Bronchial epithelial cell (primary cell): ENCODE measurements around the gene CYB561A3. TPM values are rescaled to one million over a fixed set of nuclear protein-coding genes. Genes with fewer than 3 reads are reported as not detected.
A peak's percentile ranks its signal among the peaks of the same experiment; 100 is the strongest.

Experiments used
- DNase-seq: peaks from one replicate; pipeline ENCODE4 v3.0.0-alpha.2; 2010; ENCODE audit warnings: low read depth
- FAIRE-seq: peaks from 2 replicates; lab custom pipeline; 2011; peaks lifted over from hg19 to GRCh38; lab: Jason Lieb, UNC
- H3K27me3 ChIP-seq: 2 replicates; pipeline ENCODE4 v1.5.1; 2011; ENCODE audit warnings: low read length; ENCODE audit not compliant: control insufficient read depth, insufficient read depth
- H3K36me3 ChIP-seq: 2 replicates; pipeline ENCODE4 v1.5.1; 2011; ENCODE audit warnings: low read length; ENCODE audit not compliant: control insufficient read depth, insufficient read depth
- H3K4me3 ChIP-seq: 2 replicates; pipeline ENCODE4 v1.5.1; 2011; ENCODE audit warnings: mild to moderate bottlenecking, low read depth, low read length, control low read depth
- total RNA-seq: library from RNA; depleted of rRNA; stranded (reverse); fragments of >200 nt; gene quantifications from 2 replicates; pipeline ENCODE4 v1.2.1, GENCODE V29; 2014
- TF ChIP-seq, protein P1 (sequence below): IDR thresholded peaks from 2 replicates; pipeline ENCODE4 v1.5.1; 2011; ENCODE audit warnings: mild to moderate bottlenecking, moderate library complexity, low read length, control low read depth, inconsistent platforms; ENCODE audit not compliant: insufficient read depth, severe bottlenecking

Gene CYB561A3
- total RNA-seq, 1 donor from 2014 or later: 30.8 TPM

DNA sequence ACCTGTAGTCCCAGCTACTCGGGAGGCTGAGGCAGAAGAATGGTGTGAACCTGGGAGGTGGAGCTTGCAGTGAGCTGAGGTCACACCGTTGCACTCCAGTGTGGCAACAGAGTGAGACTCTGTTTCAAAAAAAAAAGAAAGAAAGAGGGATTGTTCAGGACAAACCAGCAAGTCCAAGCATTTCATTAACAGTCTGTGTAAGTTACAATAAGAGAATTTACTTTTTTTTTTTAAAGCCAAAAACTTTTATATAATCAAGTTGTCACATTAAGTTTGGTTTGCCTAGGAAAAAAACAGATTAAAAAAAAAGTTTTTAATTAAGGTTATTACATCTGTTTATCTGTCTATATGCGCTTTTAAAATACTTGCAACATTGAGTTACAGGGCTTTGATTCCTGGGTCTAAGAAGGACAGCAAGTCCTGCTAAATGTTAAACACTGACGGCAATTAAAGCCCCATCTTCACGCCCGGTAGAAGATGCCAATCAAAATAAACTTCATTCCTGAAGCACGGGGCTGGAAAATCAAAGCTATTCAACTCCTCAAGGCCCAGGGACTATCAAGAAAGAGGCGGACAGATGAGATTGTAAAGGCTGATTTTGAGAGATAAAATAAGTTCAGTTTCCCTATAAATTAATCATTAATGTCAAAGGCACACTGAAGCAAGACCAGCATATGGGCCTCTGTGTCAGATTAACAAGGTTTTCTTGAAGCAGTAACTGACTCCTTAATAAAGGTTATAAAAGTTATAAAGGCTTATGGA lies 11.2 kb upstream of the CYB561A3 start:
- TF ChIP-seq, protein P1, sequence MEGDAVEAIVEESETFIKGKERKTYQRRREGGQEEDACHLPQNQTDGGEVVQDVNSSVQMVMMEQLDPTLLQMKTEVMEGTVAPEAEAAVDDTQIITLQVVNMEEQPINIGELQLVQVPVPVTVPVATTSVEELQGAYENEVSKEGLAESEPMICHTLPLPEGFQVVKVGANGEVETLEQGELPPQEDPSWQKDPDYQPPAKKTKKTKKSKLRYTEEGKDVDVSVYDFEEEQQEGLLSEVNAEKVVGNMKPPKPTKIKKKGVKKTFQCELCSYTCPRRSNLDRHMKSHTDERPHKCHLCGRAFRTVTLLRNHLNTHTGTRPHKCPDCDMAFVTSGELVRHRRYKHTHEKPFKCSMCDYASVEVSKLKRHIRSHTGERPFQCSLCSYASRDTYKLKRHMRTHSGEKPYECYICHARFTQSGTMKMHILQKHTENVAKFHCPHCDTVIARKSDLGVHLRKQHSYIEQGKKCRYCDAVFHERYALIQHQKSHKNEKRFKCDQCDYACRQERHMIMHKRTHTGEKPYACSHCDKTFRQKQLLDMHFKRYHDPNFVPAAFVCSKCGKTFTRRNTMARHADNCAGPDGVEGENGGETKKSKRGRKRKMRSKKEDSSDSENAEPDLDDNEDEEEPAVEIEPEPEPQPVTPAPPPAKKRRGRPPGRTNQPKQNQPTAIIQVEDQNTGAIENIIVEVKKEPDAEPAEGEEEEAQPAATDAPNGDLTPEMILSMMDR: no peak
- FAIRE-seq: no peak
- Histone ChIP-seq H3K36me3 (peaks cover 9% of the 10 kb centered on the region), H3K27me3 (no peaks in the 10 kb centered on the region), H3K4me3 (no peak overlapping the region)
- DNase-seq: no peak

- Histone ChIP-seq H3K27me3 (no peaks in the 10 kb centered on the region), H3K4me3 (no peak overlapping the region), H3K36me3 (peaks cover 14% of the 10 kb centered on the region)
- FAIRE-seq: no peak
- DNase-seq: no peak
- TF ChIP-seq, protein P1: no peak
Measured at GRCh38 chr11:61370349-61371005, 8.8 kb upstream of the CYB561A3 start.

GRCh38 chr11:61369372-61370348 lies 8.0 kb upstream of the CYB561A3 start:
- peaks cover 14% of the 10 kb centered on the region for H3K36me3 ChIP-seq
- DNase-seq (peak; percentile 100), FAIRE-seq (peak; percentile 98)
- TF ChIP-seq, protein P1: no peak
- H3K27me3 ChIP-seq: no peaks in the 10 kb centered on the region
- H3K4me3 ChIP-seq: no peak overlapping the region

DNA sequence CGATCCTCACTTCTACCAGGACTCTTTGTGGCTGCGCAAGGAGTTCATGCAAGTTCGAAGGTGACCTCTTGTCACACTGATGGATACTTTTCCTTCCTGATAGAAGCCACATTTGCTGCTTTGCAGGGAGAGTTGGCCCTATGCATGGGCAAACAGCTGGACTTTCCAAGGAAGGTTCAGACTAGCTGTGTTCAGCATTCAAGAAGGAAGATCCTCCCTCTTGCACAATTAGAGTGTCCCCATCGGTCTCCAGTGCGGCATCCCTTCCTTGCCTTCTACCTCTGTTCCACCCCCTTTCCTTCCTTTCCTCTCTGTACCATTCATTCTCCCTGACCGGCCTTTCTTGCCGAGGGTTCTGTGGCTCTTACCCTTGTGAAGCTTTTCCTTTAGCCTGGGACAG lies 7.0 kb upstream of the CYB561A3 start:
- Histone ChIP-seq H3K27me3 (no peaks in the 10 kb centered on the region), H3K4me3 (no peak overlapping the region), H3K36me3 (peaks cover 21% of the 10 kb centered on the region)
- no peak for DNase-seq
- no peak for FAIRE-seq
- TF ChIP-seq, protein P1: no peak

DNA sequence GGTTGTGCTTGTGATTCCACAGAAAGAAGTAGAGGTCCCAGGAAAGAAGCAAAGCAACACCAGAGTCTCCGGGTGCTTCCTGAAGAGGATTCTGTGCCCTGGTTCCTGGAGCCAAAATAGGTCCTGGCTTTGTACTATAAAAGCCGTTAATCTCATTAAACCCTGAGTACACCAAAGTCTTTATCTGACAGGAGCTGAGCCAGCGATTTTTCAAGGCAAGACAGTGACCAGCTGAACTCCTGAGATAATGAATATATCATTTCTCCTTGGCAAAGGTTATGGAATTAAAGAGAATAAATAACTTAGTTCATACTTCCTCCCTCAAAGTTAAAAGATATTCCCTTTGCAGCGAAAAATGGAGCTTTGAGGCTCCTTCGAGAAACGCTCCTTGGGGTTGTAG lies 5.7 kb upstream of the CYB561A3 start:
- Histone ChIP-seq H3K36me3 (peaks cover 19% of the 10 kb centered on the region), H3K27me3 (no peaks in the 10 kb centered on the region), H3K4me3 (no peak overlapping the region)
- DNase-seq: no peak
- TF ChIP-seq, protein P1: no peak
- FAIRE-seq: no peak
